AG04450 (cell line): ENCODE measurements around the gene NRCAM. TPM values are rescaled to one million over a fixed set of nuclear protein-coding genes. Genes with fewer than 3 reads are reported as not detected.

Experiments
- CTCF ChIA-PET: fragments of 300-600, 350-600 bp; formaldehyde crosslinking; extraction: SDS; loops from one replicate; lab custom pipeline; 2022; ENCODE audit warnings: antibody characterized with exemption, inconsistent platforms; lab: Charles Lee
- POLR2A ChIA-PET: fragments of 350-600 bp; formaldehyde crosslinking; extraction: SDS; loops from one replicate; lab custom pipeline; 2021; ENCODE audit warnings: antibody characterized with exemption, inconsistent platforms; lab: Yijun Ruan, JAX
- DNase-seq: peaks from one replicate; pipeline ENCODE4 v3.0.0-alpha.2; 2011; ENCODE audit warnings: low read depth, low spot score
- H3K27ac ChIP-seq: one replicate; pipeline ENCODE4 v1.5.1; 2012; ENCODE audit warnings: low read depth, low read length, control low read depth
- H3K27me3 ChIP-seq: one replicate; pipeline ENCODE4 v1.6.0; 2012; ENCODE audit warnings: low read length; ENCODE audit not compliant: control insufficient read depth, insufficient read depth
- H3K4me3 ChIP-seq: 2 replicates; pipeline ENCODE4 v1.5.1; 2011; ENCODE audit warnings: mild to moderate bottlenecking, low read depth, low read length, control low read depth
- H3K9me3 ChIP-seq: 2 replicates; pipeline ENCODE4 v1.5.1; 2012; ENCODE audit warnings: low read length; ENCODE audit not compliant: control insufficient read depth, insufficient read depth
- polyA plus RNA-seq: library from polyadenylated mRNA; depleted of rRNA; stranded (reverse); fragments of >200 nt; gene quantifications from 2 replicates; pipeline ENCODE4 v1.2.3, GENCODE V29; 2011
- TF ChIP-seq, protein P1 (sequence below): IDR thresholded peaks from 2 replicates; pipeline ENCODE4 v1.5.1; 2011; ENCODE audit warnings: low read depth, low read length, control low read depth, inconsistent platforms

The NRCAM gene
- polyA plus RNA-seq, 1 experiment, result 0.66 TPM

DNA sequence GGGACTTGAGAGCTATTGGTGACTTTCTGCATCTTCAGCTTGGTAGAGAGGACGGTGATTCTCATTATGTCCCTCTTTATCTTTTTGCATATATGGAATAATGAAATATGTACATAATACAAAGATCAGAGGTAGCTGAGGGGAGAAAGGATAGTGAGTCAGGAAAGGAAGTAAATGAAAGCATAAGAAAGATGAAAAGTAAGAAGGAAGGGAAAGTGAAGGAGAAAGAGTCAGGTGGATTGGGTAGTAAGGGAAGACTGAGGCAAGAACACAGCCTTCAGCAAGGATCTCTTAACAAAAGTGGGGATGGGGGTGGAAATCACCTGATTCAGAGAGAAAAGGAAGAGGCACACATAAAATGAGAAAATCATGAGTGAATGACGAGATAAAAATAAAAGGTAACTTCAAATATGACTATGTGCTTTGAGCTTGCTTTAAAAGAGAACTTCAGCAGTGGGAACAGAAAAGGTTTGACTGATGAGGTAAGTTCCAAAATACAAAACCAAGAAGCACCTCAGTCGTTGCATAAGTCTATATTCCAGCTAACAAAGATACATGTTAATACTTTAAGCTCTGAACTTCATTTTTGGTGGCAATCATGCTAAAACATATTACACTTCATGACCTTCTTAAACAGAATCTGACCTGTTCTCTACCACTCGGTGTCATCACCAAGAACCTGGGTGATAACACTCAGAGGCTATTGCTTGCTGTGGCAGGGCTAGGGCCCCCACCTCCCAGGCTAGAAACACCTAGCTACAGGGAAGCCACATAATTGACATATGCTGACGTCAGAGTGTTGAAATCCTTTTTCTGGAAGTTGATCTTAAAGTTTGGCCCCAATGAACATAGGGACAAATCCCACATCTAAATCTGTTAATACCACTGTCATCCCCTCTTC, 32.9 kb downstream of the NRCAM start:
- no peaks in the 10 kb centered on the region for H3K9me3 ChIP-seq
- no peak overlapping the region for H3K27ac ChIP-seq
- TF ChIP-seq, protein P1, sequence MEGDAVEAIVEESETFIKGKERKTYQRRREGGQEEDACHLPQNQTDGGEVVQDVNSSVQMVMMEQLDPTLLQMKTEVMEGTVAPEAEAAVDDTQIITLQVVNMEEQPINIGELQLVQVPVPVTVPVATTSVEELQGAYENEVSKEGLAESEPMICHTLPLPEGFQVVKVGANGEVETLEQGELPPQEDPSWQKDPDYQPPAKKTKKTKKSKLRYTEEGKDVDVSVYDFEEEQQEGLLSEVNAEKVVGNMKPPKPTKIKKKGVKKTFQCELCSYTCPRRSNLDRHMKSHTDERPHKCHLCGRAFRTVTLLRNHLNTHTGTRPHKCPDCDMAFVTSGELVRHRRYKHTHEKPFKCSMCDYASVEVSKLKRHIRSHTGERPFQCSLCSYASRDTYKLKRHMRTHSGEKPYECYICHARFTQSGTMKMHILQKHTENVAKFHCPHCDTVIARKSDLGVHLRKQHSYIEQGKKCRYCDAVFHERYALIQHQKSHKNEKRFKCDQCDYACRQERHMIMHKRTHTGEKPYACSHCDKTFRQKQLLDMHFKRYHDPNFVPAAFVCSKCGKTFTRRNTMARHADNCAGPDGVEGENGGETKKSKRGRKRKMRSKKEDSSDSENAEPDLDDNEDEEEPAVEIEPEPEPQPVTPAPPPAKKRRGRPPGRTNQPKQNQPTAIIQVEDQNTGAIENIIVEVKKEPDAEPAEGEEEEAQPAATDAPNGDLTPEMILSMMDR, result no peak
- ChIA-PET POLR2A (no interaction called here), CTCF (interaction anchor here (1.7 kb wide), 1 partner anchor 74 kb away, joined by 5 read pairs; no protein-coding TSS in a partner anchor)
- H3K27me3 ChIP-seq, result no peaks in the 10 kb centered on the region
- no peak overlapping the region for H3K4me3 ChIP-seq
- DNase-seq, result no peak

DNA sequence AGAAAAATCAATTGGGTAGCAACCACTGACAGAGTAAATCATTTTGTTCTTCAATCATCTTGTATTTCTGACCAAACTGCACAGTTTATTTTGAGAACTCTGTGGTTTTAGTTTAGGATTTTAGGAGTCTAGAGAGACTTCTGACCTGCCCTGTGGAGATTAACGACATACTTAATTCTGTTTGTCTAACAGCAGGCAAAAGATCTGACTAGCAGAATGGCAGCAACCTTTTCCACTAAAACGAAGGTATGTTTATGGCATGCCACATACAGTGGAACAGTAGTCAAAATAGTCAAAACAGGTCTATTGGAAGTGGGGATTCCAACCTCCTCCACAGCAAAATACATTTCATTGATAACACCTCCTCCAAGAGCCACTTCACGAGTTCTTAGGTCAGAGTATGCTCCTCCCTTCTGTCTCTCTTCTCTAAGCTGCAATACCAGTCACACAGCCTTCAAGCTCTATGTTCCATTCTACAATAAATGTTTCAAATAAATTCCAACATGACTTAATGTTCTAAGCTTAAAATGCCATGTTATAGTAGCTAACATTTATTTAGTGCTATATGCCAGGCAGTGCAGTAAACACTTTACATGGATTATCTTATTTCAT, 34.4 kb downstream of the NRCAM start:
- H3K27ac ChIP-seq, result no peak overlapping the region
- H3K9me3 ChIP-seq, result no peaks in the 10 kb centered on the region
- TF ChIP-seq, protein P1, result no peak
- no peak overlapping the region for H3K4me3 ChIP-seq
- no peaks in the 10 kb centered on the region for H3K27me3 ChIP-seq
- ChIA-PET POLR2A (no interaction called here), CTCF (interaction anchor here (0.7 kb wide), 1 partner anchor 75 kb away, joined by 3 read pairs; no protein-coding TSS in a partner anchor)
- DNase-seq, result no peak

DNA sequence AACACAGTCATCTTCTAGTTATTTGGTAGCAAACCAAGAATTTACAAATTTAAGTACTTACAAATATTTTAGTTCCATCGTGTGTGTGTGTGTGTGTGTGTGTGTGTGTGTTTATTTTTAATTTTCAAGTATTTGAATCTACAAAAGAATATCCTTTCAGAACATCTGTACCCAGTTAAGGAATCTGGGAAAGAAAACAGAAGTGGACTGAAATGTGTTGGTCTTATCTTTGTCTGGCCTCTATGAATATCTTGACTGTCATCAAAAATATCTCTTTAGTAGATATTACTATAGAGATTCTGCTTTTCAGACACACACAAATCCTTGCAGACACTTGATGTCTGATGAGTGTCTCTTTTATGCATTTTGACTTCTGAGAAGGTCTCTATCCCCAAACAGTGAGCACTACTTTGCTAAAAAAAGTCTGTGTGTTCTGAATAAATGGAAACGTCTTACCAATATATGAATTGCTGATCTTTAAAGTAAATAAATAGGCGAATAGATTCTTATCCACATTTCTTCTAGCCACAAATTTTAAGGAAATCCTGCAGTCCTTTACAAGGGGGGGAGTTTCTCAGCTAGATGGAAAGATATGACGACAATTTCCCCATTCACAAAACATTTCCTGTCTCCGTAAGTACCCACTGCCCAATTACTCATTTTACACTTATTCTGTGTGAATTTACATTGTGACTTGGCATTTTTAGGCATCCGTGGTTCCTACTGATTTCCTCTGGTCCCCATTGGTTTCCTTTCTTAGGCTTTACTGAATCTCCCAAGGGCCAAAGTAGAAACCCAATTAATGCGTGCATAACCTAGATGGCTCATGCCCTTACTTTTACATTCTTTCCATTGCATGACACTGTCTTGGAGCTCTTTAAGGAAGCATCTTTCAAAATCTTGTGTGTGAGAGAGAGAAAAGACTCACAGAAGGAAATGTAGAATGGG, 36.0 kb downstream of the NRCAM start:
- Histone ChIP-seq H3K27ac (no peak overlapping the region), H3K4me3 (no peak overlapping the region), H3K27me3 (no peaks in the 10 kb centered on the region), H3K9me3 (no peaks in the 10 kb centered on the region)
- POLR2A ChIA-PET, result no interaction called here
- CTCF ChIA-PET, result no interaction called here
- TF ChIP-seq, protein P1, result no peak
- no peak for DNase-seq

DNA sequence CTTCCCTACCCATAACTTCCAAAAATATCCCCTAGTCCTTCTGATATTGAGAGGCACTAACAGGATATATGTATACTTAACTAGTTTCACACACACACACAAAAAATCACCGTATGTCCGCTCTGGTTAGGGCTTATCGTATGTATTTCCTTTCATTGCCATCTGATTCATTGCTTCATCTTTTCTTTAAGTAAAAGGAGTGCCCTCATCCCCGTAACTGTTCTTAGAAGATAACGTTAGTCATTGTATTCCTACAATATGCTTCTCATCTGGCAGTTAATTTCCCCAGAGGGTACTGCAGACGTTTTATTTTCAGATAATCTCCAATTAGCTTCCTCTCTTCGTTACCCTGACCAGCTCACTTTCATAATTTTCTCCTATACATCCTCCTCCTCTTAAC, 37.3 kb downstream of the NRCAM start:
- no peaks in the 10 kb centered on the region for H3K27me3 ChIP-seq
- POLR2A ChIA-PET, result no interaction called here
- CTCF ChIA-PET, result no interaction called here
- no peaks in the 10 kb centered on the region for H3K9me3 ChIP-seq
- no peak for DNase-seq
- no peak overlapping the region for H3K27ac ChIP-seq
- TF ChIP-seq, protein P1, result no peak
- no peak overlapping the region for H3K4me3 ChIP-seq
